K562 (cell line): ENCODE data around the gene SERGEF. TPM values are rescaled to one million over a fixed set of nuclear protein-coding genes. Genes with fewer than 3 reads are reported as not detected.

Source experiments
- ATF7 ChIP-seq: fragments of 450-650 bp; IDR thresholded peaks from 2 replicates; pipeline ENCODE4 v1.7.1; 2014; ENCODE audit warnings: mild to moderate bottlenecking, moderate library complexity
- CSDE1 ChIP-seq, 2 experiments: fragments of 450-650 bp; IDR thresholded peaks; 2 replicates each; pipeline ENCODE4 v1.6.1; 2016; ENCODE audit warnings: mild to moderate bottlenecking in 1 of 2
- DMBX1 ChIP-seq: fragments of 250-450 bp; sonication (Bioruptor Pico); IDR thresholded peaks from 2 replicates; pipeline ENCODE4 v1.8.0; 2022; ENCODE audit warnings: inconsistent platforms, mild to moderate bottlenecking, moderate library complexity, borderline replicate concordance
- E2F6 ChIP-seq, 2 experiments: IDR thresholded peaks; 2 replicates each; pipeline ENCODE4 v1.6.1; 2011; ENCODE audit warnings: borderline replicate concordance in 1 of 2, control low read depth in 1 of 2, low read depth in 1 of 2, low read length in 1 of 2, mild to moderate bottlenecking in 1 of 2, mixed read lengths in 1 of 2, moderate library complexity in 1 of 2; ENCODE audit not compliant: insufficient read depth in 1 of 2, insufficient read length in 1 of 2, poor library complexity in 1 of 2, severe bottlenecking in 1 of 2; ENCODE audit errors: extremely low read depth in 1 of 2
- FOXK2 ChIP-seq, 2 experiments: fragments of 450-650 bp; IDR thresholded peaks in 1 of 2; conservative IDR thresholded peaks in 1 of 2; 2 replicates each; pipeline ENCODE4 v1.6.1; 2016; ENCODE audit warnings: low read depth in 2 of 2, mild to moderate bottlenecking in 1 of 2
- HDAC2 ChIP-seq: fragments of 450-650 bp; IDR thresholded peaks from 2 replicates; pipeline ENCODE4 v1.6.1; 2016; ENCODE audit warnings: mild to moderate bottlenecking
- HLTF ChIP-seq: fragments of 450-650 bp; IDR thresholded peaks from 2 replicates; pipeline ENCODE4 v1.6.1; 2016
- JUN ChIP-seq, 2 experiments: sonication (generic) in 1 of 2; formaldehyde crosslinking in 1 of 2; IDR thresholded peaks; 2 replicates each; pipeline versions ENCODE4 v1.6.1 to v1.8.0; 2012 to 2022; ENCODE audit warnings: borderline replicate concordance in 2 of 2, mild to moderate bottlenecking in 2 of 2, improper control_type of control experiment in 1 of 2, low read depth in 1 of 2, low read length in 1 of 2, missing genetic modification reagents in 1 of 2
- MYC ChIP-seq, 2 experiments: fragments of 250-450 bp in 1 of 2; sonication (Bioruptor Pico) in 1 of 2; IDR thresholded peaks; 2 replicates each; pipeline versions ENCODE4 v1.5.1 to v1.6.1; 2012 to 2021; ENCODE audit warnings: low read depth in 2 of 2, borderline replicate concordance in 1 of 2, improper control_type of control experiment in 1 of 2, low read length in 1 of 2, mild to moderate bottlenecking in 1 of 2, moderate library complexity in 1 of 2
- SNRNP70 ChIP-seq: fragments of 200-400 bp; formaldehyde crosslinking; optimal IDR thresholded peaks from 2 replicates; pipeline ENCODE3; 2017; ENCODE audit warnings: low read depth, low read length
- SP2 ChIP-seq: IDR thresholded peaks from 2 replicates; pipeline ENCODE4 v1.6.1; 2011; ENCODE audit warnings: mild to moderate bottlenecking, low read depth, low read length, moderate library complexity; ENCODE audit not compliant: poor library complexity, severe bottlenecking; ENCODE audit errors: extremely low read depth
- TAF9B ChIP-seq: fragments of 450-650 bp; IDR thresholded peaks from 2 replicates; pipeline ENCODE4 v1.6.1; 2018; ENCODE audit warnings: mild to moderate bottlenecking; ENCODE audit not compliant: partially characterized antibody
- ZNF561 ChIP-seq: fragments of 450-650 bp; formaldehyde crosslinking; conservative IDR thresholded peaks from 2 replicates; pipeline ENCODE4 v1.4.0; 2020; ENCODE audit warnings: mild to moderate bottlenecking, moderate library complexity
- polyA plus RNA-seq, 8 experiments: library from polyadenylated mRNA; depleted of rRNA in 4 of 8; stranded (reverse) in 5 of 8; unstranded in 3 of 8; fragments of >200 nt; fragmentation: Nextera tagmentation in 2 of 8; fragmentation: Illumina TruSeq in 1 of 8; extraction: Ambion mirVana in 2 of 8; extraction: Trizol in 1 of 8; gene quantifications; 2 replicates each; pipeline versions ENCODE4 v1.2.1 to v1.2.3, GENCODE V29; 2011 to 2014; ENCODE audit warnings: inconsistent platforms in 1 of 8, missing spikeins in 1 of 8
- total RNA-seq, 7 experiments: library from RNA; depleted of rRNA in 6 of 7; stranded (reverse); fragments of >200 nt in 6 of 7; fragmentation: Illumina TruSeq in 2 of 7; extraction: Trizol in 2 of 7; gene quantifications; 2 replicates each; pipeline versions ENCODE4 v1.2.1 to v1.2.3, GENCODE V29; 2011 to 2021; ENCODE audit warnings: low replicate concordance in 1 of 7
- TF ChIP-seq, protein P1 (sequence below): fragments of 250-450 bp; sonication (Bioruptor Pico); IDR thresholded peaks from 2 replicates; pipeline ENCODE4 v1.8.0; 2022; ENCODE audit warnings: inconsistent platforms
- TF ChIP-seq, protein P2 (sequence below): fragments of 250-450 bp; sonication (Bioruptor Pico); IDR thresholded peaks from 2 replicates; pipeline ENCODE4 v1.5.0; 2020; ENCODE audit warnings: mild to moderate bottlenecking, borderline replicate concordance
- TF ChIP-seq, protein P3 (sequence below): fragments of 450-650 bp; IDR thresholded peaks from 2 replicates; pipeline ENCODE4 v1.6.1; 2016; ENCODE audit warnings: borderline replicate concordance
- TF ChIP-seq, protein P4 (sequence below): fragments of 450-650 bp; IDR thresholded peaks from 2 replicates; pipeline ENCODE4 v1.6.1; 2017; ENCODE audit warnings: mild to moderate bottlenecking, moderate library complexity

Gene SERGEF
- total and polyA plus RNA-seq, 9 of the 15 experiments (the other 6 are each of a cell fraction or from before 2014, with no cell fraction given): 10.2 to 28.0 (median 19.9) TPM

- TF ChIP-seq, protein P1, sequence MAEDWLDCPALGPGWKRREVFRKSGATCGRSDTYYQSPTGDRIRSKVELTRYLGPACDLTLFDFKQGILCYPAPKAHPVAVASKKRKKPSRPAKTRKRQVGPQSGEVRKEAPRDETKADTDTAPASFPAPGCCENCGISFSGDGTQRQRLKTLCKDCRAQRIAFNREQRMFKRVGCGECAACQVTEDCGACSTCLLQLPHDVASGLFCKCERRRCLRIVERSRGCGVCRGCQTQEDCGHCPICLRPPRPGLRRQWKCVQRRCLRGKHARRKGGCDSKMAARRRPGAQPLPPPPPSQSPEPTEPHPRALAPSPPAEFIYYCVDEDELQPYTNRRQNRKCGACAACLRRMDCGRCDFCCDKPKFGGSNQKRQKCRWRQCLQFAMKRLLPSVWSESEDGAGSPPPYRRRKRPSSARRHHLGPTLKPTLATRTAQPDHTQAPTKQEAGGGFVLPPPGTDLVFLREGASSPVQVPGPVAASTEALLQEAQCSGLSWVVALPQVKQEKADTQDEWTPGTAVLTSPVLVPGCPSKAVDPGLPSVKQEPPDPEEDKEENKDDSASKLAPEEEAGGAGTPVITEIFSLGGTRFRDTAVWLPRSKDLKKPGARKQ (CRISPR knock-in tag): no peak
- TF ChIP-seq DMBX1 (no peak), ATF7 (peak; percentile 68), SNRNP70 (no peak), ZNF561 (CRISPR knock-in tag) (no peak), E2F6 (IDR thresholded peaks at IDR 0.05; ENCODE audit: borderline replicate concordance in 1 of 2, extremely low read depth in 1 of 2, insufficient read depth in 1 of 2, insufficient read length in 1 of 2, low read depth in 1 of 2, low read length in 1 of 2, poor library complexity in 1 of 2, severe bottlenecking in 1 of 2) (peak in 1 of 2 experiments; percentile 62), FOXK2 (conservative IDR thresholded peaks at IDR 0.05 in 1 of 2, IDR thresholded peaks at IDR 0.05 in 1 of 2; ENCODE audit: low read depth in 2 of 2) (0 out of 4 replicates have a peak, but pooled peaks of 1 of the 2 experiments have one; percentile 31), HDAC2 (peak; percentile 39; the same call in 1 of the 2 replicates), TAF9B (no peak), MYC (IDR thresholded peaks at IDR 0.05; ENCODE audit: low read depth, low read length) (peak; percentile 43; the same call in 1 of the 2 replicates), MYC (CRISPR knock-in tag; IDR thresholded peaks at IDR 0.05; ENCODE audit: borderline replicate concordance, low read depth) (no peak), JUN (IDR thresholded peaks at IDR 0.05; ENCODE audit: borderline replicate concordance, low read depth, low read length) (0 out of 2 replicates have a peak, but pooled peaks have one; percentile 13), JUN (CRISPR knock-in tag; IDR thresholded peaks at IDR 0.05; ENCODE audit: borderline replicate concordance) (no peak), CSDE1 (IDR thresholded peaks at IDR 0.05) (0 out of 4 replicates have a peak, but pooled peaks of 1 of the 2 experiments have one; percentile 7), HLTF (0 out of 2 replicates have a peak, but pooled peaks have one; percentile 29), SP2 (no peak)
- TF ChIP-seq, protein P2, sequence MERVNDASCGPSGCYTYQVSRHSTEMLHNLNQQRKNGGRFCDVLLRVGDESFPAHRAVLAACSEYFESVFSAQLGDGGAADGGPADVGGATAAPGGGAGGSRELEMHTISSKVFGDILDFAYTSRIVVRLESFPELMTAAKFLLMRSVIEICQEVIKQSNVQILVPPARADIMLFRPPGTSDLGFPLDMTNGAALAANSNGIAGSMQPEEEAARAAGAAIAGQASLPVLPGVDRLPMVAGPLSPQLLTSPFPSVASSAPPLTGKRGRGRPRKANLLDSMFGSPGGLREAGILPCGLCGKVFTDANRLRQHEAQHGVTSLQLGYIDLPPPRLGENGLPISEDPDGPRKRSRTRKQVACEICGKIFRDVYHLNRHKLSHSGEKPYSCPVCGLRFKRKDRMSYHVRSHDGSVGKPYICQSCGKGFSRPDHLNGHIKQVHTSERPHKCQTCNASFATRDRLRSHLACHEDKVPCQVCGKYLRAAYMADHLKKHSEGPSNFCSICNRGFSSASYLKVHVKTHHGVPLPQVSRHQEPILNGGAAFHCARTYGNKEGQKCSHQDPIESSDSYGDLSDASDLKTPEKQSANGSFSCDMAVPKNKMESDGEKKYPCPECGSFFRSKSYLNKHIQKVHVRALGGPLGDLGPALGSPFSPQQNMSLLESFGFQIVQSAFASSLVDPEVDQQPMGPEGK (CRISPR knock-in tag): no peak
- TF ChIP-seq, protein P3, sequence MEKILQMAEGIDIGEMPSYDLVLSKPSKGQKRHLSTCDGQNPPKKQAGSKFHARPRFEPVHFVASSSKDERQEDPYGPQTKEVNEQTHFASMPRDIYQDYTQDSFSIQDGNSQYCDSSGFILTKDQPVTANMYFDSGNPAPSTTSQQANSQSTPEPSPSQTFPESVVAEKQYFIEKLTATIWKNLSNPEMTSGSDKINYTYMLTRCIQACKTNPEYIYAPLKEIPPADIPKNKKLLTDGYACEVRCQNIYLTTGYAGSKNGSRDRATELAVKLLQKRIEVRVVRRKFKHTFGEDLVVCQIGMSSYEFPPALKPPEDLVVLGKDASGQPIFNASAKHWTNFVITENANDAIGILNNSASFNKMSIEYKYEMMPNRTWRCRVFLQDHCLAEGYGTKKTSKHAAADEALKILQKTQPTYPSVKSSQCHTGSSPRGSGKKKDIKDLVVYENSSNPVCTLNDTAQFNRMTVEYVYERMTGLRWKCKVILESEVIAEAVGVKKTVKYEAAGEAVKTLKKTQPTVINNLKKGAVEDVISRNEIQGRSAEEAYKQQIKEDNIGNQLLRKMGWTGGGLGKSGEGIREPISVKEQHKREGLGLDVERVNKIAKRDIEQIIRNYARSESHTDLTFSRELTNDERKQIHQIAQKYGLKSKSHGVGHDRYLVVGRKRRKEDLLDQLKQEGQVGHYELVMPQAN: peak; percentile 51; the same call in 1 of the 2 replicates
- TF ChIP-seq, protein P4, sequence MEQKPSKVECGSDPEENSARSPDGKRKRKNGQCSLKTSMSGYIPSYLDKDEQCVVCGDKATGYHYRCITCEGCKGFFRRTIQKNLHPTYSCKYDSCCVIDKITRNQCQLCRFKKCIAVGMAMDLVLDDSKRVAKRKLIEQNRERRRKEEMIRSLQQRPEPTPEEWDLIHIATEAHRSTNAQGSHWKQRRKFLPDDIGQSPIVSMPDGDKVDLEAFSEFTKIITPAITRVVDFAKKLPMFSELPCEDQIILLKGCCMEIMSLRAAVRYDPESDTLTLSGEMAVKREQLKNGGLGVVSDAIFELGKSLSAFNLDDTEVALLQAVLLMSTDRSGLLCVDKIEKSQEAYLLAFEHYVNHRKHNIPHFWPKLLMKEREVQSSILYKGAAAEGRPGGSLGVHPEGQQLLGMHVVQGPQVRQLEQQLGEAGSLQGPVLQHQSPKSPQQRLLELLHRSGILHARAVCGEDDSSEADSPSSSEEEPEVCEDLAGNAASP: peak; percentile 97
- TF ChIP-seq, all 486 proteins: peak for 43
Measured at GRCh38 chr11:18010977-18011586, 1.8 kb downstream of the SERGEF start (continued).
